ENCODE measurements around the gene FLII.

- TF ChIP-seq POLR2A (IDR thresholded peaks at IDR 0.05): no peak
- TF ChIP-seq, protein P1, sequence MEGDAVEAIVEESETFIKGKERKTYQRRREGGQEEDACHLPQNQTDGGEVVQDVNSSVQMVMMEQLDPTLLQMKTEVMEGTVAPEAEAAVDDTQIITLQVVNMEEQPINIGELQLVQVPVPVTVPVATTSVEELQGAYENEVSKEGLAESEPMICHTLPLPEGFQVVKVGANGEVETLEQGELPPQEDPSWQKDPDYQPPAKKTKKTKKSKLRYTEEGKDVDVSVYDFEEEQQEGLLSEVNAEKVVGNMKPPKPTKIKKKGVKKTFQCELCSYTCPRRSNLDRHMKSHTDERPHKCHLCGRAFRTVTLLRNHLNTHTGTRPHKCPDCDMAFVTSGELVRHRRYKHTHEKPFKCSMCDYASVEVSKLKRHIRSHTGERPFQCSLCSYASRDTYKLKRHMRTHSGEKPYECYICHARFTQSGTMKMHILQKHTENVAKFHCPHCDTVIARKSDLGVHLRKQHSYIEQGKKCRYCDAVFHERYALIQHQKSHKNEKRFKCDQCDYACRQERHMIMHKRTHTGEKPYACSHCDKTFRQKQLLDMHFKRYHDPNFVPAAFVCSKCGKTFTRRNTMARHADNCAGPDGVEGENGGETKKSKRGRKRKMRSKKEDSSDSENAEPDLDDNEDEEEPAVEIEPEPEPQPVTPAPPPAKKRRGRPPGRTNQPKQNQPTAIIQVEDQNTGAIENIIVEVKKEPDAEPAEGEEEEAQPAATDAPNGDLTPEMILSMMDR (IDR thresholded peaks at IDR 0.05): no peak
These were observed 7.3 kb downstream of the FLII start for GRCh38 chr17:18251204-18251603.

Data from adrenal gland (tissue), 5 donors.